Measurements from ENCODE around the gene MYO1F. TPM values are rescaled to one million over a fixed set of nuclear protein-coding genes. Genes with fewer than 3 reads are reported as not detected.

Gene MYO1F
- total and polyA plus RNA-seq, 2 of the 13 experiments (the other 11 are each of a cell fraction or from before 2014, with no cell fraction given) = 0.09 to 0.13 TPM

- no peak for TF ChIP-seq ATF4 (CRISPR knock-in tag; IDR thresholded peaks at IDR 0.05)
- TF ChIP-seq, protein P1, sequence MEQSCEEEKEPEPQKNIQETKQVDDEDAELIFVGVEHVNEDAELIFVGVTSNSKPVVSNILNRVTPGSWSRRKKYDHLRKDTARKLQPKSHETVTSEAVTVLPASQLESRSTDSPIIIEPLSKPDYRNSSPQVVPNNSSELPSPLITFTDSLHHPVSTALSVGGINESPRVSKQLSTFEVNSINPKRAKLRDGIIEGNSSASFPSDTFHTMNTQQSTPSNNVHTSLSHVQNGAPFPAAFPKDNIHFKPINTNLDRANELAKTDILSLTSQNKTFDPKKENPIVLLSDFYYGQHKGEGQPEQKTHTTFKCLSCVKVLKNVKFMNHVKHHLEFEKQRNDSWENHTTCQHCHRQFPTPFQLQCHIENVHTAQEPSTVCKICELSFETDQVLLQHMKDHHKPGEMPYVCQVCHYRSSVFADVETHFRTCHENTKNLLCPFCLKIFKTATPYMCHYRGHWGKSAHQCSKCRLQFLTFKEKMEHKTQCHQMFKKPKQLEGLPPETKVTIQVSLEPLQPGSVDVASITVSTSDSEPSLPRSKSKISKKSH (CRISPR knock-in tag; IDR thresholded peaks at IDR 0.05; ENCODE audit: borderline replicate concordance) = no peak
Measured at GRCh38 chr19:8473648-8474476, 103.4 kb downstream of the MYO1F start (continued).

Other genes starting within 250 kb of the MYO1F start
- gene KANK3, start 234.2 kb downstream of the MYO1F start, total RNA-seq (2016; rRNA removed; fragmentation: Illumina TruSeq; extraction: Trizol) = 0.15 and 0.18 TPM in 2 replicates
- 0.20 and 0.73 TPM in 2 replicates for gene KANK3, start 234.2 kb downstream of the MYO1F start, polyA plus RNA-seq (2011; rRNA removed)
- gene ANGPTL4, start 213.3 kb downstream of the MYO1F start, total RNA-seq (2016; rRNA removed; fragmentation: Illumina TruSeq; extraction: Trizol) = 0.20 and 0.80 TPM in 2 replicates
- 21.7 and 39.9 TPM in 2 replicates for gene ANGPTL4, start 213.3 kb downstream of the MYO1F start, polyA plus RNA-seq (2011; rRNA removed)
- gene RAB11B, start 187.1 kb downstream of the MYO1F start, total RNA-seq (2016; rRNA removed; fragmentation: Illumina TruSeq; extraction: Trizol) = 6.0 and 11.5 TPM in 2 replicates
- gene RAB11B, start 187.1 kb downstream of the MYO1F start, polyA plus RNA-seq (2011; rRNA removed) = 28.4 and 39.6 TPM in 2 replicates
- gene MARCHF2, start 164.1 kb downstream of the MYO1F start, total RNA-seq (2016; rRNA removed; fragmentation: Illumina TruSeq; extraction: Trizol) = 10.6 and 12.7 TPM in 2 replicates
- 13.0 and 17.0 TPM in 2 replicates for gene MARCHF2, start 164.1 kb downstream of the MYO1F start, polyA plus RNA-seq (2011; rRNA removed)
- gene HNRNPM, start 132.5 kb downstream of the MYO1F start, total RNA-seq (2016; rRNA removed; fragmentation: Illumina TruSeq; extraction: Trizol) = 102 and 144 TPM in 2 replicates
- 53.7 and 56.7 TPM in 2 replicates for gene HNRNPM, start 132.5 kb downstream of the MYO1F start, polyA plus RNA-seq (2011; rRNA removed)
- gene PRAM1, start 74.8 kb downstream of the MYO1F start, total RNA-seq (2016; rRNA removed; fragmentation: Illumina TruSeq; extraction: Trizol) = not detected in 2 replicates
- gene PRAM1, start 74.8 kb downstream of the MYO1F start, polyA plus RNA-seq (2011; rRNA removed) = 0.03 TPM in 1 of 2 replicates, not detected in the other
- gene ZNF414, start 63.3 kb downstream of the MYO1F start, total RNA-seq (2016; rRNA removed; fragmentation: Illumina TruSeq; extraction: Trizol) = 1.4 and 2.5 TPM in 2 replicates
- gene ZNF414, start 63.3 kb downstream of the MYO1F start, polyA plus RNA-seq (2011; rRNA removed) = 2.8 and 4.0 TPM in 2 replicates
- 0.49 TPM in 1 of 2 replicates, not detected in the other for gene ADAMTS10, start 33.3 kb upstream of the MYO1F start, total RNA-seq (2016; rRNA removed; fragmentation: Illumina TruSeq; extraction: Trizol)
- 1.7 and 3.0 TPM in 2 replicates for gene ADAMTS10, start 33.3 kb upstream of the MYO1F start, polyA plus RNA-seq (2011; rRNA removed)
- gene NFILZ, start 53.2 kb upstream of the MYO1F start, total RNA-seq (2016; rRNA removed; fragmentation: Illumina TruSeq; extraction: Trizol) = not detected in 2 replicates
- gene NFILZ, start 53.2 kb upstream of the MYO1F start, polyA plus RNA-seq (2011; rRNA removed) = not detected in 2 replicates
- gene ACTL9, start 121.4 kb upstream of the MYO1F start, total RNA-seq (2016; rRNA removed; fragmentation: Illumina TruSeq; extraction: Trizol) = not detected in 2 replicates
- not detected in 2 replicates for gene ACTL9, start 121.4 kb upstream of the MYO1F start, polyA plus RNA-seq (2011; rRNA removed)
- gene OR2Z1, start 144.2 kb upstream of the MYO1F start, total RNA-seq (2016; rRNA removed; fragmentation: Illumina TruSeq; extraction: Trizol) = not detected in 2 replicates
- not detected in 2 replicates for gene OR2Z1, start 144.2 kb upstream of the MYO1F start, polyA plus RNA-seq (2011; rRNA removed)

Measured in HepG2 (cell line).